Daoy (cell line): ENCODE measurements around the gene OPRD1. TPM values are rescaled to one million over a fixed set of nuclear protein-coding genes. Genes with fewer than 3 reads are reported as not detected.
A peak's percentile ranks its signal among the peaks of the same experiment; 100 is the strongest.

Source experiments
- DNase-seq: peaks from one replicate; pipeline ENCODE4 v3.0.0-alpha.2; 2015; ENCODE audit warnings: low read depth
- total RNA-seq: library from RNA; depleted of rRNA; stranded (reverse); fragments of >200 nt; shearing (Covaris generic); gene quantifications from 2 replicates; pipeline ENCODE4 v1.2.3, GENCODE V29; 2014

Gene OPRD1
- total RNA-seq, 1 experiment from 2014 or later, result 0.34 TPM

DNA sequence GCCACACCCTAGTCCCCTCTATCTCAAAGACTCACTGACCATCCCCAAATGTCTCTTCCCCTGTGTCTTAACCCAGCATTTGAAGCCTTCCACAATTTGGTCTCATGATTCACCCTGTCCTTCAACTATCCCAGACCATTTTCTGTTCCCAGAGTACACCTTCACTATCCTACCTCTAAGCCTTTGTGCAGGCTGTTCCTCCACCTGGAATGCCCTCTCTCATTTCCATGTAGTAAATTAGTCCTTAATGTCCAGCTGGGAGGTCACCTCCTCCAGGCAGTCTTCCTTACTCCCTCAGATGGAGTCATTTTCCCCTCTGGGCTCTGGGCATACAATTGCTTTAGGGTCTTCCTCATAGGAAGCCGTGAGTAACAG lies 71.3 kb downstream of the OPRD1 start:
- no peak for DNase-seq

DNA sequence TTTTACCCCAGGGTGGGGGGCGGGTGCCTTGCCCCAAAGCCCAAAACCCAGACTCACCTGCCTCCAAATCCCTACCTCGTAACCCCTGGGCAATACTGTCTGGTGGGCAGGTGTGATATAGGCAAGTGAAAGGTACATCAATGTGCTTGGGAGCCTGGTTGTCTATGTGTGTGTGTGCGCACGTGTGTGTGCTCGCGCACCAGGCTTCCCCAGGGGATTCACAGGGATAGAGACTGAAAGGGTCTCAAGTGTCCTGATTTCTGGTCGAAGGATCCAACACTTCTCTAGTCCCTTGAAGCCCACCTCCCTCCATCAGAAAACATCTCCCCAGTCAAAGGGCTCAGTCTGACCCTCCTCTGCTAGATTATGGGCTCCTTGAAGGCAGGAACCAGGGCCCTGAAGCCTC lies 73.5 kb downstream of the OPRD1 start:
- no peak for DNase-seq

DNA sequence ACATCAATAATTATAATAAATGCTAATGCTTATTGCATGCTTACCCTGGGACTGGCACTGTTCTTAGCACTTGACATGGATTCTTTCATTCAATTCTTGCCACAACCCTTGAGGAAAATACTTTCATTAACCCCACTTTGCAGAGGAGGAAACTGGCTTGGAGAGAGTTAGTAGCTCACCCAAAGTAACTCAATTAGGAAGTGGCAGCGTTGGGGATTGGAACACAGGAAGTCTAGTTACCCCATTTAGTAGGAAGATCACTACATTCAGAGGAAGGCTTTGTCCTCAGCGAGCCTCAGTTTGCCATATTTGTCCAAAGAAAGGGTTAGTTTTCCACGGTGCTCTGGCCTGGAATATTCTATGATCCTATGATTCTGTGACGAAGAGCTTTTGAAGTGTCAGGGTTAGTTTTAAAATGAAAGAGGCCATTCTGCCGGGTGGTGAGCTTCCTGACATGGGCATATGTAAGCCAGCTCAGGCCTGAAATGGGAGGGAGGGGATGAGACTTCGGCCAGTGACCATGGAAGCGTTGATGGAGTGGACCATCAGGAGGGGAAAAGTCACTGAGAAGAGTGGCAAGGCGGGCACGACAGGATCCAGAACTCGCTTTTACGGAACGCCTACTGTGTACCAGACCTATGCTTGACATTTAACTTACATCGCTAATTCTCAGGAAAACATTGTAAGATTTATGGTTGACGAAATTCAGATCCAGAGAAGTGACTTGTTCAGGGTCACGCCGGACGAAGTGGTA lies 74.2 kb downstream of the OPRD1 start:
- no peak for DNase-seq

DNA sequence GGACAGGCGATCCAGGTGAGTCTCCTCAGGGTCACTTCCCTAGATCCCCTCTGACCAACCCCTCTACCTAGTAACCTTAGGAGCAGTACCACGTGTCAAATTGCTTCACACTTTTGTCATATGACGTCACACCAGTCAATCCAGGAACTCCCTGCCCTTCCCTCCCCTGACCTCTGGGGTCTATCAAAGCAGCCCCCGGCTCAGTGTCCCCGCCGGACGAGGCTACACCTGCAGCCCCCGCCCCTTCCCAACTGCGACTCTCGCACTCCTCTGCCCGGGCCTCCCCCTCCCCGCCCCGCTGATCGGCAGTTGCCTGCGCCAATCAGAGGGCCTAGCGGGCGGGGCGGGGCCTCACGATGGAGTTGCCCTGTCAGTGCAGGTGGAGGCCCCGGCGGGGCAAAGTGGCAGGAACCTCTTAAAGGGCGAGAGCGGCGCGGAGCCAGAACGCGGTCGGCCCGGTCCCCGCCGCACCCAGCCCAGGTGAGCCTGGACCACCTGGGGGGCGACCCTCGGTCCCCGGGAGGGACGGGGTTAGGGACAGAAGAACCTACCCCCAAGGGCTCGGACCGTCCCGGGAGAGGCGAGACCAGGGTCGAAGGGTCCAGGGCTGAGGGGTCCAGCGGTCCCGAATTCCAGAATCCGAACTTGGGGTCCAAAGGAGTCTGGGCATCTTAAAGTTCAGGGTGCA lies 74.9 kb downstream of the OPRD1 start:
- peak; percentile 91 for DNase-seq

DNA sequence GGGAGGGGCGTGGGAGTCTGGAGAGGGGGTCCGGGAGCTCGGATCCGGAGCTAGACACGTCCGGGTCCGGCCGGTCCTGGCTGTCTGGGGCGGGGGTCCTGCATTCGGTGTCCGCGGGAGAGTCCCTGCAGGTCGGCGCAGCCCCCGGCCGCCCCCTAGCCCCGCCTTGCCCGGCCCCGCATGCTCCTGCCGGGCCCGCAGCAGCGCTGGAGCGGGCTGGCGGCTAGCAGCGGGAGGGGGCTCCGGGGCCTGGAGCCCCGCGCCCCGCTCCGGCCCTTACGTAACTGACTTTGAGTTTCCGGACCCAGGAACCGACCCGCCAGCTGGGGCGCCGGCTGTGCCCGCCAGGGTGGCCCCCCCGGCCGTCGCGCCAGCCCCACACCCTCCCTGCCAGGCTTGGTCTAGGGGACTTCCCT lies 75.5 kb downstream of the OPRD1 start:
- no peak for DNase-seq

DNA sequence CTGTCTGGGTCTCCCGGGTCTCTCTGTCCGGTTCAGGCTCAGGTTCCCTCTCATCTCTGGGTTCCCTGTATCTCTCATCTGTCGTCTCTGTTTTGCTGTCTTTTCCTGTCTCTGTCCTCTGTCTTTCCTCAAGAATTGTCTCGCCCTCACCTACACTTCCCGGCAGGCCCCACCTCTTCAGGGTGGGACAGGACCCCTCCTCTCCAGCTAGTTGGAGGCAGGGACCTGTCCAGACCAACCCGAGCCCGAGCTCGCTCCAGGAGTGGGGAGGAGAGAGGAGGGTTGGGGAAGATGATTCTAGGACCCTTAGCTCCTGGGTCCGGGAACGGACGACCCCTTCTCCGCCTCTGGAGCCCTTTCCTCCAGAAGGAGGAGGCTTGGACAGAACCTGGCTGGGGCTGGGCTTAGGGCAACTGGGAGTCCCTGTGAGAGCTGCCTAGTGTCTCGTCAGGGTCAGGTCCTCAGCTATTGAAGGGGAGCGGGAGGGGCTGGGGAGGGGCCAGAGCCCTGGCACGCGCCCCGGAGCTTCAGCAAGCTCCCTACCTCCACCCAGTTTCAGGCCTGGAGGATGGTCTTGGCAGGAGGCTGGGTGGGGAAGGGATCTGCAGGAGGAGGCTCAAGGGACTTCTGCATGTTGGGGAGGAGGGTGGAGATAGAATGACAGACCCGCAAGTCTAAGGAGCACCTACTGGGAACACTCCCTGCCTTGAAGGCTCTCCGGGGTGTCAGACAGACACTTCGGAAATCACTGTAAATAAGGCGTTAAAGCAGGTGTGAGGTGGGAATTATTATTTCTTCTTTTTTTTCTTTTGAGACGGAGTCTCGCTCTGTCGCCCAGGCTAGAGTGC lies 76.1 kb downstream of the OPRD1 start:
- no peak for DNase-seq

DNA sequence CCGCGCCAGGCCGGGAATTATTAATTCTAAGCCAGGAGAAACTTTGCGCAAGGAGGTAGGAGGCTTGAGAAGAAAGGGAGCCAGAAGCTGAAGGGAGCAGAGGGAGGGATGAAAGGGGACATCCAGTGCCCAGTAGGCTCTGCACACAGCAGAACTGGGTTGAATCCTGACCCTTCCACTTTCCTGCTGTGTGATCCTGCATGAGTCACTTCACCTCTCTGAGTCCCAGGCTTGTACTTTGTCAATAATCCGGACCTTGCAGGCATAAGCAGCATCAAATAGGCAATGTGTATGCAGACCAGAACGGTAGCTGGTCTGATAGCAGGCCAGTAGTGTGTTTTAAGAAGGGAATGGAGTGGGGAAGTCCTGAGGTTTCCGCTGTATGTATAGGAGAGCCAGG lies 76.9 kb downstream of the OPRD1 start:
- DNase-seq, result no peak

DNA sequence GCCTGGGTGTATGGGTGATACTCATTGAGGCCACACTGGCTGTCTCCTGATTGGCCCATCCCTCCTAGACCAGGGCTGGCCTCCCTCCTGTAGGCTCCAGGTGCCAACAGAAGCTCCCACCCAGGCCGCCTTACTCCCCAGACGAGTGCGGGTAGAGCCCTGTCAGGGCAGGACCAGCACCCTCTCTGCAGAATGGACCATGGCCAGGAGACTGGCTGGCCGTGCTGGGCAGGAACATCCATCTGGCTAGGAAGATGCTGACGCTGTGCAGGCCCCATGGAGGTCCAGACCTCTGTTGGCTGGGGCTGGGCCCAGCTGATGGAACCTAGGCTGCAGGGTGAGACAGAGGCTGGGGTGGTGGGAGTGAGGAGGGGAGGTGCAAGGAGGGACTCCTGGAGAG lies 77.4 kb downstream of the OPRD1 start:
- DNase-seq, result no peak

DNA sequence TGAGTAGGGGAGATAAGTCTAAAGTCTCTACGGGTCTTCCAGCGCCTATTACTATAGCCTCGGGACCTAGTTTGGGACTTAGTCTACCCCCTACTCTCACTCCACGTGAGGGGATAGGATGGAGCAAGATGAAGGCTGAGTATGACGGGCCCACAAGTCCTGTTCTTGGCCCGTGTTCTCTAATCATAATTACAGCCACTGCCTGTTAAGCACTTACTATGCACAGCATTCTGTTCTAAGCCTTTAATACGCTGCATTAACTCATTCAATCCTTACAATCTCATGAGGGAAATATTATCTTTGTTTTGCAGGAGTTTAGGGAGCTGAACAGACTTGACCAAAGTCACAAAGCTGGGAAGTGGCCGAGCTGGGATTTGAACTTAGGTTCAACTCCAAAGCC lies 78.5 kb downstream of the OPRD1 start:
- DNase-seq, result no peak

DNA sequence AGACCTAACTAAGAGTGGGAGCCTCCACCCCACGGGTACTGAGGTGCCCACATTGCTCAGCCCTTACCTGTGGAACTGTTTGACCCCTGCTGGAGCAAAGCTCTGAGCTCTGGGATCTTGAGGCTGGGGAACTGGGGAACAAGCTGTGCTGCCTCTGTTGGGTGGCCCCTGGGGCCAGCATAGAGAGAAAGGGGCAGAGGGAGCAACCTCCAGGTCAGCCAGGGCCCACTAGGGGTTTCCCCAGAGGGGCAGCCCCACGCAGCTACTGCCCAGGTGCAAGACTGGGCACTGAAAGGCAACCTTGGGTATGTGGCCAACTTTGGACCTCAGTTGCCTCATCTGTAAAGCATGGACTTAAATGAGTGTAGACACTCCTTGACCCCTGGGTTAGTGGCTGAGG lies 78.9 kb downstream of the OPRD1 start:
- no peak for DNase-seq

DNA sequence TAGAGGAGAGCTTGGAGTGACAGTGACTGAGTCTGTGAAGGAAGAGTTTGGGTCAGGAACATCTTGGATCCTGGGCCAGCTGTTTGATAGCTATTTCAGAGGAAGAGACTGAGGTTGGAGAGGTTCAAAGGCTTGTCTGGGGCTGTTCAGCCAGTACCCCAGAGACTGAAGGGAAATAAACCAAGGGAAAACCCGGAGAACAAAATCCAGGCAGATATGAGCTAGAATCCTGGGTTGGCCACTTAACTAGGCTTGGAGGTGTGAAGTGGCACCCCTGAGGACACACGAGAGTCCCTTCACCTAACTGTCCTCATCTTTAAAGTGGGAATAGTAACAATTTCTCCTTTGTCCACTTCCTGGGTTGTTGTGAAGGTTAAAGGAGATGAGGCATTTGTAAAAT lies 79.3 kb downstream of the OPRD1 start:
- DNase-seq, result no peak

DNA sequence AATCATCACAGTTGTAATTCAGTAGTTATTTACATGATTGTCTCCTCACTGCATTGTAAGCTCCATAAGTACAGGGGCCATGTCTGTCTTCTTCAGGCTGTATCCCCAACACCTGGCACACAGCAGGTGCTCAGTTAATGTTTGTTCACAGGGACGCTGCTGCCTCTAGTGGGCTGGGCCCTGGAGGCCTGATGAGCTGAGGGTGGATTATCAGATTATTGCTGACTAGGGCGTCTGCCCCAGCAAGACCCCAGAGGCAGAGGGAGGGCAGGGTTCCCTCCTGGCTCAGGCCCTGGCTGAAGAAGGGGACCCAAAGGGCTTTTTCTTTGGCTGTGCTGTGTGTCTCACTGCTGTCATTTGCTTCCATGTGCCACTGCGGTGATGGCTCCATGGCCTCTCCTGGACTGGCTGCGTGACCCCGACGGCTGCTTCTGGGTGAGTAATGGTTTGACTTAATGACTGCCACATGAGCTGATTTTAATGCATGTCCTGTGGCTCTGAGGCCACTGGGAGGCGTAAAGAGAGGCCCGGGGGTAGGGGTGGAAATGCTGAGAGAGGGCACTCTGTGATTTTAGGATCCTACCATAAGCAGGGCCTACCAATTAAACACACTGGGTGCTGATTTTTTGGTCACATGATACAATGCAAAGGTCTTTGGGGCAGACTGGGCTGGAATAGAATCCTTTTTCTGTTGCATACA lies 81.6 kb downstream of the OPRD1 start:
- peak; percentile 53 for DNase-seq

DNA sequence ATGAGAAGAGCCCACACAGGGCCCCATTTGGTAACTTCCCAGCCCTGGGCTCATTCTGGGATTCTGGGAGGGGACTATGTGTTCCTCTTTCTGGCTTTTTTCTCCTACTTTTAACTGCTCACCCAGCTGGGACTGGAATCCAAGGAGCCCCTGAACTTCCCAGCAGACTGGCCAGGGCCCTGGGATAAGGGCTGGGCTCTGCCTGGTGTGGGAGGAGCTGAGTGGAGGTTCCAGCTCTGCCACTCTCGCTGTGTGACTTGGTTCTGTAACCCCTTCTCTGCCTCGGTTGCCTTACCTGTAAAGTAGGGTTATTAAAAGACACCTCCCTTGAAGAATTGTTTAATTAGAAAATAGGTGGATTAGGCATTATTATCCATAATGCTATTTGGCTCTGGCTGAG lies 82.8 kb downstream of the OPRD1 start:
- no peak for DNase-seq

DNA sequence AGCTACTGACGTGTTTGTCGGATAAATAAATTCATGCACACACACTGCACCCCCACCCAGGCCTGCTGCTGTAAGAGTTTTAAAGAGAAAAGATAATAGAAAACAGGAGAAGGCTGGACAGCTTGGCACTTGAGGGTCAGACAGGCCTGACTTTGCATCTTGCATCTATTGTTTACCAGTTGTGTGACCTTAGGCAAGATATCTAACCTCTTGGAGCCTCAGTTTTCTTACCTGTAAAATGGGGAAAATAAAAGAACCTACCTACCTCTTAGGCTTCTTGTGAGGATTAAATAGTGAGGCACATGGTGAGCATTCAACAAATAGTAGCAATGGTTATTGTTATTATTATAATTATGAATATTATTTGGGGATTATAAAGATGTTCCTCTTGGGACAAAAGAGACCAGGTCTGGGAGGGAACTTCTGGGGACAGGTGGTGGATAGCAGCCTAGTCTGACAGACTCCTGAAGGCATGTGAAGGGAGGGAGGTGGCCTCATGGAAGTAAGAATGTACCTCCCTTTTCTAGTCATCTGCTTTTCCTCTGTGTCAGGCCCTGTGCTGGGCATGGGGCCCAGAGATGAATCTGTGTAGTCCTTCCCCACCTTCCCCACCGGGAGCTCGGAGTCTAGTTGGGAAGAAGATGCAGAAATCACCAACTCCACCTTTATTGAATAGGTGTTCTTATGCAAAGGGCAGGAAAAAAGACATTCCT lies 84.1 kb downstream of the OPRD1 start:
- no peak for DNase-seq

DNA sequence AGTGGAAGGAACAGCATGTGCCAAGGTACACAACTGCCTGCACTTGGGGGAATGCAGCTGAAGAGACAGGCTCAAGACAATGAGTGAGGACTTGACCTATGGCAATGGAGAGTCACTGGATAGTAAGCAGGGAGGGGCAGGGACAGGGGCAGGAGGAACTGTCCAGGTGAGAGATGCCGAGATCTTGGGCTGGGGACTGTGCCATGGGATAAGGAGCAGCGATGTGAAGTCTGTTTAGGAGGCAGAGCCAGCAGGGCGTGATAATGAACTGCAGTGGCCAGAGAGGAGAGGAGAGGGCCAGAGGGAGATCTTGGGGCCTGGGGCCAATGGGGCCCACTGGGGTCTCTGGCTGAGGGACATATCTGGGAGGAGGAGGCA lies 84.6 kb downstream of the OPRD1 start:
- no peak for DNase-seq

DNA sequence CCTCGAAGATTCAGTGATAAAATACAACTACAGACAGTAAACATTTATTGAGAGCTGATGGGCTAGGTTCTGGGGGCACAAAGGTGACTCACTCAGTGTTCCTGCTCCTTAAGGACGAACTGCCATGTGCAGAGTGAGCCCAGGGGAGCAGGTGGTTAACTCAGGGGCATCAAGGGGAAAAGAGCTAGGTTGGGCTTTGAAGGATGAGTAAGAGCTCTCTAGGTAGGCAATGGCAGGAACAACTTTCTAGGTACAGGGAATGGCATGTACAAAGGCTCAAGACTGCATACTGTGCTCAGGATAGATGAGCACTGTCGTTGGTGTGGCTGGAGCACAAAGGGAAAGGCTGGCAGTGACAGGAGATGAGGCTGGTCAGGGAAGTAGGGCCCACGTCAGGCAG lies 85.8 kb downstream of the OPRD1 start:
- DNase-seq, result no peak

DNA sequence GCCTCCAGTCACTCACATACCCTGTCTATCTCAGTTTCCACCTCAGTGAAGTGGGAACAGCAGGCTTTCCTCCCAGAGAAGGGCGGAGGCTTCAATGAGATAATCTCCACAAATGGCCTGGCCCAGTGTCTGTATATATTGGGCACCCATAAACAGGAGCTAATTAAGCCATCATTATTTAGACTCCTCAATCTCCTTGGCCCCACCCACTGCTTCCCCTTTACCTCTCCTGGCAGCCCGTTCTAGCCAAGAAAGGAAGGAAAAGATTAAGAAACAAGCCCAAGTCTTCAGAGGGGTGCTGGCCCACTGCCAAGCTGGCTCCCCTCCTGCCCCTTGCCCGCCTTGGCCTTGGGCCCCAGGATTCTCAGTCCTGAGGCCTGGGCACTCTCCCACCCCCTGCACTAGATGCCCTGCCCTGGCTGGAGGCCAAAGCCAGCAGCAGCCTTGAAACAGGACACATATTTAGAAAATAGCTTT lies 86.5 kb downstream of the OPRD1 start:
- DNase-seq, result no peak

DNA sequence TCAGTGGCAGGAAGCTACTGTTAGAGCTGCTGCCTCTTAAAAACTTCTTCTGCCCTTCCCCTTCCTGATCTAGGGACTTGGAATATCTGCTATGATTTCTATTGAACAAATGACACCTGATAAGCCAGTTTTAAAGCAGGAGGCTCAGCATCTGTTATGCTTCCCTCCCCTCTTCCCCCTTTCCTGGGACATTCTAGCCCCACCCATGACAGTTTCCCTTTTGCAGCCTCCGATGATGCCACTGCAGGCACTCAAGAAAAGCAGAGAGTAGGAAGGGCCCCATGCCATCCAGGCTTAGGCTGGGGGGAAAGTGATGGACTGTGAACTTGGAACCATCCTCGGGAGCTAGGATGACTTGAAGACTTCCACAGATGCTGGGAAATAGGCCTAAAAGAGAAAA lies 87.3 kb downstream of the OPRD1 start:
- no peak for DNase-seq

DNA sequence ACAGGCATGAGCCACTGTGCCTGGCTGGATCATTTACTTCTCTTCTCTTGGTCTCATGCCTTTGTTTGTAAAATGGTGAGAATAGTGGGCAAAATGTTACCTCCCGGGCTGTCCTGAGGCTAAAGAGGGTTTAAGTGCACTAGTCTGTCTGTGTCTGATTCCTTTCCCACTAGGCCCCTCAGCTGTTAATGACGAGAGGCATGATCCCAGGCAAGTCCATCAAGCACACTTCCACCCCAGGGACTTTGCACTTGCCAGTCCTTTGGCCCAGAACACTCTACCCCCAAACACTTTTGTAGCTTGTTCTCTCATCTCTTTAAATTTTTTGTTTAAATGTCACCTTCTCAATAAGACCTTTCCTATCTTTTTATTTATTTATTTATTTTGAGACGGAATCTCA lies 88.6 kb downstream of the OPRD1 start:
- no peak for DNase-seq

DNA sequence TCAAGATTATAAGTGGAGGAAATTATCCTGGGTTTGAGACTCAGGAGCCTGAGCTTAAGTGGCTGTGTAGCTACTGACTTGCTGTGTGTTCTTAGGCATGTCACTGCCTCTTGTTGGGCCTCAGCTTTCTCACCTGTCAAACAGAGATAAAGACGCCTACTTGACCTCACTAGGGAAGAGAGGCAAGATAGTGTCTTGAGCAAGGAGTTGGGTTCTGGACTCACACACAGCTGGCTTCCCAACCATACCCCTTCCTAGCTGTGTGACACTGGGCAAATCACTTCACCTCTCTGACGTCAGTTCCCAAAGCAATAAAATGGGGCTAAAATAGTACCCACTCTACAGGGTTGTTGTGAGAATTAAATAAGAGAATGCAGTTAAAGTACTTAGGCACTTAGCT lies 90.8 kb downstream of the OPRD1 start:
- no peak for DNase-seq

DNA sequence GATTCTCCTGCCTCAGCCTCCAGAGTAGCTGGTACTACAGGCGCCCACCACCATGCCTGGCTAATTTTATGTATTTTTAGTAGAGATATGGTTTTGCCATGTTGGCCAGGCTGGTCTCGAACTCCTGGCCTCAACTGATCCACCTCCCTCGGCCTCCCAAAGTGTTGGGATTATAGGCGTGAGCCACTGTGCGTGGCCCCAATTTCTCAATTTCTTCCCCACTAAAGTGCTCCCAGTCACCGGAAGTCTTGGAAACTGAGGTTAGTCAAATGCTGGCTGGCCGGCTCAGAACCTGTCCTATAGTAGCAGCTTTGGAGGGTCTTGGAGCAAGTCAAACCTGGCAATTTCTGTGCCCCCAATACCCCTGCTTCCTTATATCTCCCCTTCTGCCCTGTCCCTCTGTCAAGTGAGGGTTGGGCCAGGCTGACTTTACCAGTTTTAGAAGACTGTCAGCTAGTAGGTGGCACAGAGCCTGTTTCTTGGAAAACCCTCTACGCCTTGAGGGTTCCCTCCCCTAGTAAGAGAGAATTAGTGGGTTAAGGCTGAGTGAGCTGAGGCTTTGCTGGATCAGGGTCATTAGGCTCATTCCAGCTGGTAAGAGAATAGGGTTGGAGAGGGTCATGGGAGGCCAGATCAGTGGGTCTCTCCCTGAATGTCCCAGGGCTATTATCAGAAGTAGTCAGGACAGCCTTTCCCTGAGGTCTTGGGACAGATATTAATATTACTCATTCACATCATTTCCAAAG lies 94.1 kb downstream of the OPRD1 start:
- DNase-seq, result no peak
